GM19463 (cell line): Measurements from ENCODE around the gene MSI2.

Experiments used
- ATAC-seq: cut with Tn5 transposase; IDR thresholded peaks from one replicate; pipeline ENCODE4 v1.9.1; 2021; ENCODE audit warnings: mild to moderate bottlenecking, moderate library complexity; ENCODE audit not compliant: unreplicated experiment

MSI2 gene

DNA sequence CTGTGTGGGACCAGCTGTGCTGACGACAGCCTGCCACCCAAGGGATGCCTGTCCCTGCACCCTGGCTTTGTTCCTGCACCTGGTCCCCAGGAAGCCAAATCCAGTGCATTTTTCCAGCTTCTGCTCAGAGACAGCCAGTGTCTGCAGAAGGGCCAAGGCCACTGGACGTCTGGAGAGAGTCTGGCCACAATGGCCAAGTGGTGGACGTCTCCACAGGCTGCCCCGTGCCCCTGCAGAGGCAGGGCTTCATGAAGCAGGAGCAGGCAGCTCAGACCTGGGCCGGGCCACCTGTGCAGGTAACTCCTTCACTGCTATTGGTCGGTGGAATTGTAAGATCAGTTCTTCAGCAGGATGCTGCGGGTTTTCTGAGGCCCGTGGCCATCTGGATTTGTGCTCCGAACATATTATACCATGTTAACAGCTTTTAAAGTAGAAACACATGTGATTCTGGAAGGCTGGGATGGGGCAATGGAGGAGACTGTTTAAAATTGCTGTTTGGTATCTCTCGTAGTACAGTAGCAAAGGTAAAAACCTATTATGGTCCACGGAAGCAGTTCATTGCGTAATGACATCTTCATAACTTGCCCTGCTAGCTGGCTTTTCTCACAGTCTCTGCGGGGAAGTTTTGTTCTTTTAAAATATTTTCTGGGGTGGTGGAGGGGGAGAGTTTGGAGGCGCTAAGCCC, 303.5 kb downstream of the MSI2 start:
- no peak for ATAC-seq

DNA sequence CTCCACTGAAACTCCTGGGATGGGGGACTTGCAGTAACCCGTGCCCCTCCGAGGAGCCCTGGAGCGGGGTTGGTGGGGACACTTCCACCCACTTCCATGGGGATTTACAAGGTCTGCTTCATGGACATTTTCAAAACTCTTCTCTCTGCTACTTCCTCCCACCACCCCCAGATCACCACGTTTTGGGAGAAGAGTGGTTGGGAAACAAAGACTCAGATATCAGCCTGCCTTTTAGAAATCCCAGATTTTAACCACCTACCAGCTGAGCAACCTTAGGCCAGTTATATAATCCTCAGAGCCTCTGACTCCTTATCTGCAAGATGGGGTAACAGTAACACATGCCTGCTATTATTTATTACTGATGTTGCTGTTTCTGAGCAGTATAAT, 304.0 kb downstream of the MSI2 start:
- ATAC-seq = no peak

DNA sequence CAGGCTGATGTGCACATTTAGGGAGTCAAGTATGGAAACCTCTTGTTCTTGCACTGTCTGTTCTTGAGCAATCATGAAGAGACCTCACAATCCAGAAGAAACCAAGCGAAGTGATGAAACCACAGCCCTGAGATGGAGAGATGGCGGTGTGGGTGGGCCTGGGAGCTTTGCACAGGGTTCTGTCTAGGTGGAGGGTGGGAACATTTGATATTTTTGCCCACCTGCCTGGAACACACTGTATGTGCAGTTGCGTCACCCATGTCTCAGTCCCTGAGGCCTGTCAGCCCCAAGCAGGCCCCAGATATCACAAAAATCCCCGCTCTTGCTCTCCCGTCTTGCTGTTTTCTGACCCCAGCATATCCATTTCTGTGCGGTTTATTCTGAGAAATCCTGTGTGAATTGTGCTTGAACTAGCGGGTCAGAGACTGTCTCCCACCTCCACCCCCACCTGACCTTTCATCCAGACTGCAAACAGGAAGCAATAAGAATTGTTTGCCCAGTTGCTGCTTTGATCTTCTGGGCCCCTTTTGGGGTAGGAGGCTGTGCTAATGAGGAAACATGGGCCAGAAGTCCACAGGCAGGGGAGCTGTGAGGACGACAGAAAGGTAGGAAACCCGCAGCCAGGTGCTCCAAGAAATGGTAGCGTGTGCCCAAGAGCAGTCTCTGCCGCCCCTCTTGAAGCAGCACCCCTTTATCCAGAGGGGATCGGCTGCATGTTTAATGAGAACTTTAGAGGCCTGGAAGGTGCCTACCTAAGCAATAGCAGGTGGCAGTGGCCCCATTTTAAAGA, 304.9 kb downstream of the MSI2 start:
- no peak for ATAC-seq

DNA sequence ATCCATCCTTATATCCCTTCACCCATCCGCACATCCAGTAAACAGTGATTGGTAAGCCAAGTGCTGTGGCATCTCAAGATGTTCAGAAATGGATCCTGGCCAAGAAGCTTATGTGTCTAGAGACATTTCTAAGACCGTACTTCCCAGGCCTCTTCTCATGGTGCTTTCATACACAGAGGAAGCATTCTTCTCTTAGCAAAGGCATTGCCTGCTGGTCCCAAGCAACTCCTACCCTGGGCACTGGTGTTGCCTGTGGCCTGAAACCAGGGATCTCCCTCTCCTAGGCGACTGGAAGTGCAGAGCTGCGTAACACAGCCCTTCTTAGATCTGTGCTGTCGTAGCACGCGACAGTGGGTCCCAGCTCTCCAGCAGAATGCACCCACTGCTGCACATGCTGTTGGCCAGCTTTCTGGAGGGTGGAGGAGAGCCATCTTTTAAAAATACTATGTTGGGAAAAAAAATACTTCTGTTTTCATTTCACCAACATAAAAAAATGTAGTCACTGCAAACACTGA, 305.9 kb downstream of the MSI2 start:
- ATAC-seq = no peak

DNA sequence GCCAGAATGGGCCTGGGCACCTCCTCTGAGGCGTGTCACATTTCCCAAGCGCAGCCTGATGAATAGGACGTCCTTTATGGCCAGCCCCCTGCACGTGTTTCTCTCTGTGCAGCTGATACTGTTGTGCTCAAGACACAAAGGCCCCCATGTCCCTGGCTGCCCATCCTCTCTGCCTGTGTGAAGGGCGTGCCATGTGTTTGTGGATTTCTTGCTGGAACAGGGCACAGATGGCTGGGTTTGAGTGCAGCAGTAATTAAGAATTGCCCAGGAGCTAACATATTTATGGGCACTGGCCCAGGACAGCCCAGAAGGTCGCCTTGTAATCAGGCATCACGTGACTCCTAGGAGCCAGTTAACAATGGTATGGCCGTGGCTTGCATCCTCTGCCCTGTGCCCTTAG, 307.6 kb downstream of the MSI2 start:
- ATAC-seq = no peak

DNA sequence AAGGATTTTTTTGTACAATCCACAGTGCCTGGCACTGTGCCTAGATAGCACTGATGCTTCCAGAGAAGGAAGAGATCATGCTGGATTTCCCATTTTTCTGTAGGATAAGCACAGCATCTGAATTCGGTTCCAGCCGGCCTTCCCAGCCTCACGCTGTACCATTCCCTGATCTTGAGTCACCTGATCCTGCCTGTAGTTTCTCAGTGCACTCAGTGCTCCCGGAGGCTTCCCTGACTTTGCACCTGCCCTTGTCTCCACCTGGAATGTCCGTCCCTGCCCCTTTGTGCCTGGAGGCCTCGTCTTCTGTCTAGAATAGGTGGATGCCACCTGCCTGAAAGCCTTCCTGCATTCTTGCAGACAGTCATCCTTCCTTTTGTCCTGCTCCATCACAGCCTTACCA, 308.9 kb downstream of the MSI2 start:
- no peak for ATAC-seq

DNA sequence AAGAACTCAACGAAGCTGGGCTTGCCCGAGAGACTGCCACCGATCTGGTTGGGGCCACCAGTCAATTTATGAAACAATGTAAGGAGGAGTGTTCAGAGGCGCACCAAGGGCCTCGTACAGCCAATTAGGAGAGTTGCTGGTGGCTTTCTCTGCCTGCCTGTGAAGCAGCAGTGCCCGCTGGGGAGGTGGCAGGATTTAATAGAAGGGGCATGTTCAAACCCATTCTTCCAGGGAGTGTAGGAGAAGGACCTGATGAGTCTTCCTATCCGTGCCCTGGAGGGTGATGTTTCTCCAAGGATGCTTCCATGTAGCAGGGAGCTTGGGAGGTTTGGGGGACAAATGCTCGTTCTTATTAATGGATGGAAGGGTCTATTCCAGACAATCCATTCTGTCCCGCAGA, 310.4 kb downstream of the MSI2 start:
- ATAC-seq = no peak

DNA sequence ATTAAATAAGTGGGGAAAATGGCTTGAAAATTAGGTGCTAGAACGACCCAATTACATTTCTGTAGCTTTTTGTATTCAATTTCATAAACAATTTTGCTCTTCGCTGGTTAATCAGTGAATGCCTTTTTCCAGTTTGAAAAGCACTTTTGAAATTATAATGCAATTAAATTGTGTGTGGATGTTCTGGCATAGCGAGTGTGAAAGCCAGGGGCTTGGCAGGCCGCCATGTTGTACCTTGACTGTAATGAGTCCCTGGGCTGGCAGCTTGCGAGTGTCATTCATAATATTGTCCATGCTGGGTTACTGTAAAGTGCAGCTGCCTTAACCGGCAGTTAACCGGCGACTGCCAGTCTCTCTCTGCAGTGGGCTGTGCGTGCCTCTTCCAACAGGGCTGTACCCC, 310.9 kb downstream of the MSI2 start:
- no peak for ATAC-seq

DNA sequence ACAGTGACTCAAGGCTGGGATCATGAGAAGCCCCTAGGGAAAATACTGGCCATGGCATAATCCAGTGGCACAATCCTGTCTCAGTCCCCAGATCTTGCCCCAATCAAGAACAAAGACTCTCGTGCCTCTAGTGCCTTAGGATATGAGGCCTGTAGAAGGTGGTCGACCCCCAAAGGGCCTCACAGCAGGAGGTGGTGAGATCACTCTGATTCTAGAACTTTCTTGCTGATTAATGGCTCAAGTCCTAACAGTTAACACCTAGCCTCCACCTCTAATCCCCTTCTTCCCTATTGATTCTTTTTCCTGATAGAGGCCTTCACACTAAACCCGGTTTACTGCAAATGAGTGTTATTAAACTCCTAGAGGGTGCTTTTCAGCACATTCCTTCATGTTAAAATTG, 312.0 kb downstream of the MSI2 start:
- ATAC-seq = no peak

DNA sequence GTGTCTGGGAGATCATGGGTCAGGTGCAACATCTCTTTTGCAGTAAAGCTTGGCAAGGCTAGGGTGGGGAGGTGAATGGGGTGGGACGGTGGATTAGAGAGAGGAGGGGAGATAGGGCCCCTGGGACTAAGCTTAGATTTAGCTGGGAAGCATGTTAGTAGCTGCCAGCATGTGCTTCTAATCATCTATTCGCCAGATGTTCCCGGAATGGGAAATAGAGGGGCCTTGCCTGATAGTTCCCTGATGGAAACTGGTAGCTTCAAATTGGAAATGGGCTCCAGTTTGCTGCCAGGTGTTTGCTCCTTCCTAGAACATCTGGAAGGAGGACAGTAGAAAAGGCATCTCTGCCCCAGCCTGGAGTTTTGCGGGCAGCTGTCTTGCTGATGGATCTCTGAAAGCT, 312.7 kb downstream of the MSI2 start:
- no peak for ATAC-seq

DNA sequence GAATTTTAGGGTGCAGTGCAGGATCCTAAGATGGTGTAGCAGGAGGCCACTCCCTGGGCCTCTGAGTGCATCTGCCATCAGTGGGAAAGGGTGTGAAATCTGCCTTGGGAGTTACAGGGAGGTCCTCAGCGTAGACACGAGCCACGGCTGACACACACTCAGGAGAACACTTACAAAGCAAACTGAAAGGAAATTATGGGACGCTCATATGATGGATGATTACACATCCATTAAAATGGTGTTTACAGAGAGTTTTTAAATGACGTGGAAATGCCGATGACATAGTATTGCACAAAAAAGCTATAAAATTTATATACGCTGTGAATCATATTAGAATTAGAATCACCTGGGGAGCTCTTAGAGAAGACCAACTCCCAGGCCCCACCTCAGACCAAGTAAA, 313.5 kb downstream of the MSI2 start:
- no peak for ATAC-seq

DNA sequence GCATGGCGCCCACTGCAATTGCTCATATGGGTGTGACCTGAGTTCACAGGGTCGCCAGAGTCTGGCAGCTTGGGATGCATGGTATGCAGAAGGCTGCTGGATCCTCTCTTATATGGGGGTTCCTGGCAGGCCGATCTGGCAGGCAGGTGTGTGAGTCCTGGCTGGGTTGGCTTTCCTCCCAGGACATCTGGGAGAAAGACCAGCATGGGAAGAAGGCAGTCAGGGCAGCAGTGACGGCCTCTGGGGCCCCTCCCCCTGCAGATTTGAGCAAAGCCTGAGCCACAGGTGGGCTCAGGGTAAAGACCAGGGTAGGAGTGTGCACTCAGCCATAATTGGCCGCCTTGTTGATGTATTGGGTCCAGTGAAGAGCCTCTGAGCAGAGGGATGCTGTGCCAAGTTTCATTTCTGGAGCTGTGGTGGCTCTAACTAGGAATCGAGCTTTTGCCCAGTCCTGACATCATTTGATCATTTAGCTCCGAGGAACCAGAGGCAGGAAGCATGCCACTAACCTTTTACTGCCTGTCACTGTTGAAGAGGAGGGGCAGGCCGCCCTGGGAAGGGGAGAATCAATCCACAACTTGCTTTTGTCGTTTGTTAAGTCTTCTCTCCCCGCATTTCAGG, 314.5 kb downstream of the MSI2 start:
- no peak for ATAC-seq

DNA sequence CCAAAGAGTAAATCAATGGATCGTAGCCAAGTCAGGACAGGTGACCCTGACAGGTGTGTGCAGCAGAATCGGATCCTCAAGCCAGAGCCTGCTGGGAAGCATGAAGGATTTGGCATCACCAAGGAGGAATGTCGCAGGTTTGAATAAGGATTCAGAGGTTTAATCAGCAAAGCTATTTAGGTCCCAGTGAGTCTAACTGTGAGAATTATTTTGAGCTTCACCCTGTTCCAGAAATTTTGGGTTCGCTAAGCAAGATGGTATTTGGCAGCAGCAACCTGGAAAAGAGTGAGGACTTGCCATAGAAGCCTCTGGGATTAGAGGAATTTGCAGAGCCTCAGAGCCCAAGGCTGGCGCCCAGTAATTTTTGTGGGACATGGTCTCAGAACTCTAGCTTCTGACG, 315.7 kb downstream of the MSI2 start:
- ATAC-seq = no peak

DNA sequence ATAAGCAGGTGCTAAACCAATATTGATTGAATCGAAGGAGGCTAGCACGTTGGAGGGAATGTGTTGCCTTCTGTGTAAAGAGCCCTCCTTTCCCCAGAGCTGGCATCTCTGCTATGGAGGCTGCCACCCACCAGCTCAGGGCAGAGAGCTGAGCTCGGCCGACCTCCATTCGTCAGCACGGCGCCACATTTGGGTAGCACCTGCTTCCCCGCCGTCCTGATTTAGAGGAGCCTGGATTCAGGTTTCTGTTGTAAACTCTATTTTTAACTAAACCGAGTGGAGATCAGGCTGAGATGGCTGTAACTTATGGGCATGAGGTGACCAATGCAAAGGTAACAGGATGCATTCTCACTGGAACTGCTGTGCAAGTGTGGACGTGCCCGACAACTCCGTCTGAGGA, 316.3 kb downstream of the MSI2 start:
- ATAC-seq = no peak

DNA sequence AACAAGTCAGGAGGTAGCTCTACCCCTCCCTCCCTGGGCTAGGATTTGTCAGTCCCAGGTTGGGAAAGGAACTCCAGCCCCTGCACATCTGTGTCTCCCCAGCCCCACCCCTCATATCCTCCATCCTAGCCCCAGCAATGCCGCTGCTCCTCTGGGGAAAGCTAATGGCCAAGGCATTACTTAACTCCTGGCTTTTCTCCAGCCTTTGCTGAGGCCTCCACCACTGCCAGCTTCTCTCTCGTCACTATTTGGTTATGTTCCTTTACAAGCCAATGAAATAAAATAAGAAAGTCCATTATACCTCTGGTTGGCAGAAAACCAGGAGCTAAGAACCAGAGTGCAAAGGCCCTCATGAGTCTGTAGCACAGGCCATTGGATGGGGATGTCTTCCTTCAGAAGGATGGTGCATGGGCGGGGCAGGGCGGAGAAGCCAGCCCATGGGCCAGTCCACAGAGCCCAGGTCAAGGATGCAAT, 317.8 kb downstream of the MSI2 start:
- no peak for ATAC-seq

DNA sequence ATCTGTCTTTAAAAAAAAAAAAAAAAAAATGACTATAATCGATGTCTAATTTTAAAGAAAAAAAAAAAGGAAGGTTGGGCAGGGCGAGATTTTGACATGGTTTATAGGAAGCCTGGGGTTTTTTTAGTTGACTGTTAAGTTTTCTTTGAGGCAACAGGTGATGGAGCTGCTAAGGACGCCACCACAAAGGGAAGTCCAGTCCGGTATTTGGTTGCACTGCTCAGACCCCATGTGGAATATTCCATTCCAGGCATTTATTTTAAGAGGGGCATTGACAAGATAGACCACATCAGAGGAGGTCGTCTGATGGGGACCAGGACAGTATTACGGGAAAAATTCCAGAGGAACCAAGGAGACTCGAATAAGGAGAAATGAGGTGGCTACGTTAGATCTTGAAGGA, 320.4 kb downstream of the MSI2 start:
- no peak for ATAC-seq

DNA sequence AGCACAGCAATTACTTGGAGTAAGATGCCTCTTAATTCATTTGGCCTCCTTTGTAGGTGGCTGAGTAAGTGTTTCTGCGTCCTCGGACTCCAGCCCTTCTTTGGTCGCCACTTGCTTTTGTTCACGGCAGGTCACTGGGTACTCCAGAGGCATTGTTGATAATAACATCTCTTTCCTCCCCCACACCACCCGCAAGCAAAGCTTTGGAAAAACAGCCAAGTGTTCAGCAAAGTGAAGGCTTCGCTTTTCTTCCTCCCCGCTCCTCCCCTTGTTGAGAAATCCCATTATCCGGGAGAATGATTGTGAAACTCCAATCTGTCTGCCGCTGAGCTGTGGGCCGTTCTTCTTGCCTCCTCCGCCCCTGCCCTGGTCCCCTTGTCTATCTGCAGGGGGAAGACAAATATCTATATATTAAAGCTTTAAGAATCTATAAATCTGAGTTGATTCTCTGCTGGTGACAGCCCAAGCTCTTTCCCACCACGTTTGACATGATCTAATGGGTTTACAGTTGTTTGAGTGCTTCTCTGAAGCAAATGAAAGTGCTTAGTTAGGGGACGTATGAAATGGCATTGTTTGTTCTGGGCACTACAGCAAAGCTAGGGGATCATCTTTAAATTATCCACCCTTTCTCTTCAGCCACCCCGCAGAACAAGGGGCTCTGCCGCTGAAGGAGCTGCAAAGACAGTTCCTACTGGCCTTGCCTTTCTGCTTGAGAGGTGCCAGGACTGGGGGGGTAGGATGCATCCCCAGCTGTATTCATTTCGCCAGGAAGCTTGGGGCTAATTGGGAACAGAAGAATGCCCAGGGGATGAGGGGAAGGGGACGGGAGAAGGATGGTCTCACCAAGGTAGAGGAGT, 321.7 kb downstream of the MSI2 start:
- no peak for ATAC-seq

DNA sequence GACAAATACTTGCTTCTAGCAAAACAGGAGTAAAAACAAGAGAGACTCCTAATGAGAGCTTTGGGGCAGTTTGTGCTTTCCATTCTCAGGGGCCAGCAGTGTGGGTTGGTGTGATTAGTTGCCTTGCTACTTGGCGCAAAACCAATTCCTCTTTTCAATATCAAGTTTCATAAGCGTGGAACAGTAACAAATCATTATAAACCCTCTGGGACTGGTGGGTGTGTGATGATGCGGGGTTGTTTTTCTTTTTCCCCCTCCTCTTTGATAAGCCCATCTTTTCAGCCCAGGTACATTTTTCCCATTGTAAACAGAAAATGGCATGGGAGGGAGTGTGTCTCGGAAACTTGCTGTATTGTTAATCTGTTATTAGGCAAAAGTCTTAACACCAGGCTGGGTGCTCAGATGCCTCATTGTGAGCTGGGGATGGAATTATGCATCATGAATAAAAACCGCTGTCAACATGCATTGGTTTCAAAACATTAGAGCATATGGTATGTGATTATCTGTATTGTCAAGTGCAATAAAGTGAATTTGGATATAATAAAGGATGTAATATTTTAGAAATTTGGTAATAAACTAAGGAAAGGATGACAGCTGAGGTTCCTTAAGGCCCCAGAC, 322.4 kb downstream of the MSI2 start:
- peak; percentile 65 for ATAC-seq

DNA sequence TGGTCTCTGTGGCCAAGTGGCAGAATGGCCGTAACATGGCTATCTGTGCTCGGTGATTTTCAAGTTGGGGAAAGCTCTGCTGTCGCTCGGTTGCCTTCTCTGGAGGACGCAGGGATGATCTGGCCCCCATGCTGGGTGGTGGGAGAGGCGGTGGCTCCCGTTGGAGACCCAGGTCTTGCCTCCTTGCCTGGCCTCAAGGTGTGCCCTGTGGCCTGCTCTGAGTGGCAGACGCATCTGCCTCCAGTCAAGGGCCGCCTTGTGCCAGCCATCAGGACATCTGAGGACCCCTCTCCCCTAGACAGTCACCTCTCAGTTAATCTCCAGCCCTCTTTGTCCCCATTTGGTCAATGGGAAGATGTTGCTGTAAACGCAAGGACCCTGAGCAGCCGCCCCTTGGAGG, 322.9 kb downstream of the MSI2 start:
- ATAC-seq = no peak

DNA sequence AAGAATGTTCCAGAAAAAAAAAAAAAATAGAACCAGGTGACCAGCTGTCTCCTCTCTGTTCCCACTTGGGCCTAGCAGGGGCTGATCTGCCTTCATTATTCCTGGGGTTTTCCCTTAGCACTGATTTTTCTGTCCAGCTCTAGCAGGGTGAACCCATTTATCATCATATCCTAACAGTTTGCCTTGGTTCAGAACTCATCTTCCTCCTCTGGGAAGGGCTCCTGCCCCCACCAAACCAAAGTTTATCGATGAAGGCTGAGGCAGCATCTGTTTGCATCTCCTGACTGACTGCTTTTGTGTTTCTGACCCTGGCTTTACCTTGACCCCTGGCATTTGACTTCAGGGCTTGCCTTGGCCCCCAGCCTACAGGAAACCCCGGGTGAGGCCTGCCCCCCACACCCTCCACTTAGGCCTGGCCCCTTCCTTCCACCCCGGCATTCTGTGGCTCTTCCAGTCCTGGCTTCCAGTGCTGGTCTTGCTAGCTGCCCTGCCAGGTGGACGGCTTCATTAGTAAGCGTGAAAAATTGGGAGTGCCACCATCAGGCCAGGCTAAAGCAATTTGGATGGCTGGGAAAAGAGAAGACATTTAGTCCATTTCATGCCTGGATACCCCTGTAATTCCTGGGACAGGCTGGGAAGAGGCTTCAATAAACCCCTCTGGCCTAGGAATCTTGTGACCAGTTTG, 323.9 kb downstream of the MSI2 start:
- ATAC-seq = no peak
